ENCODE data around the gene CACNA2D3. TPM values are rescaled to one million over a fixed set of nuclear protein-coding genes. Genes with fewer than 3 reads are reported as not detected.

CACNA2D3 gene
- total RNA-seq, 6 donors from 2014 or later, result 2.9 to 16.8 (median 4.9) TPM

DNA sequence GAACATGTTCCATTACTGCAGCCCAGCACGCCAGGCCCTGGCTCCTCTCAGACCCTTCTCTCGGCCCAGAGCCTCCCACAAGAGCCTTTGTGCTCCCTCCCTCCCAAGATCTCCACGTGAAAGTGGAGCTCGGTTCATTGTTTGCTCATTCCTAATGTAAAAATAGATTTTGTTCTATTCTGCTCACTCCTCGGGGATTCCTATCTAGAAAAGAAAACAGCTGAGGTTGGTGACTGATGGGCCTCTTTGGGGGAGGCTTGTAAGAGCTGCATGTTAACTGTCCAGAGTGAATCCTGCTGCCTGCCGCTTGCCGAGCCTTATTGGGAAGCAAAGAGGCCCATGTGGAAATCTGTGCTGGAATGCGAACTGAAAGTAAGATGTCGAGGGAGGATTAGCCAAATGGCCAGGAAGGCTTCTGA lies 538.4 kb downstream of the CACNA2D3 start:
- no peak overlapping the region for H3K27ac ChIP-seq
- no peaks in the 10 kb centered on the region for H3K9me3 ChIP-seq
- 67 to 71% methylated on average over 9 of the region's 9 CpGs for WGBS, 2 donors
- no peaks in the 10 kb centered on the region for H3K36me3 ChIP-seq
- ATAC-seq (ENCODE audit: low FRiP score in 2 of 2) (peak in 1 of 2 donors; percentile 67), DNase-seq (no peak)
- H3K4me1 ChIP-seq, result no peaks in the 10 kb centered on the region
- H3K27me3 ChIP-seq, result no peaks in the 10 kb centered on the region
- TF ChIP-seq EP300 (IDR thresholded peaks at IDR 0.05), result no peak
- no peak for TF ChIP-seq POLR2A (IDR thresholded peaks at IDR 0.05)
- TF ChIP-seq POLR2AphosphoS5 (IDR thresholded peaks at IDR 0.05), result no peak
- TF ChIP-seq, protein P1, sequence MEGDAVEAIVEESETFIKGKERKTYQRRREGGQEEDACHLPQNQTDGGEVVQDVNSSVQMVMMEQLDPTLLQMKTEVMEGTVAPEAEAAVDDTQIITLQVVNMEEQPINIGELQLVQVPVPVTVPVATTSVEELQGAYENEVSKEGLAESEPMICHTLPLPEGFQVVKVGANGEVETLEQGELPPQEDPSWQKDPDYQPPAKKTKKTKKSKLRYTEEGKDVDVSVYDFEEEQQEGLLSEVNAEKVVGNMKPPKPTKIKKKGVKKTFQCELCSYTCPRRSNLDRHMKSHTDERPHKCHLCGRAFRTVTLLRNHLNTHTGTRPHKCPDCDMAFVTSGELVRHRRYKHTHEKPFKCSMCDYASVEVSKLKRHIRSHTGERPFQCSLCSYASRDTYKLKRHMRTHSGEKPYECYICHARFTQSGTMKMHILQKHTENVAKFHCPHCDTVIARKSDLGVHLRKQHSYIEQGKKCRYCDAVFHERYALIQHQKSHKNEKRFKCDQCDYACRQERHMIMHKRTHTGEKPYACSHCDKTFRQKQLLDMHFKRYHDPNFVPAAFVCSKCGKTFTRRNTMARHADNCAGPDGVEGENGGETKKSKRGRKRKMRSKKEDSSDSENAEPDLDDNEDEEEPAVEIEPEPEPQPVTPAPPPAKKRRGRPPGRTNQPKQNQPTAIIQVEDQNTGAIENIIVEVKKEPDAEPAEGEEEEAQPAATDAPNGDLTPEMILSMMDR (IDR thresholded peaks at IDR 0.05), result no peak
- H3K4me3 ChIP-seq, result no peak overlapping the region

GRCh38 chr3:54661151-54661550 lies 538.8 kb downstream of the CACNA2D3 start:
- no peak for DNase-seq
- TF ChIP-seq, protein P1 (IDR thresholded peaks at IDR 0.05), result no peak
- no peak for TF ChIP-seq POLR2AphosphoS5 (IDR thresholded peaks at IDR 0.05)
- TF ChIP-seq POLR2A (IDR thresholded peaks at IDR 0.05), result no peak
- no peak for TF ChIP-seq EP300 (IDR thresholded peaks at IDR 0.05)
- H3K27ac ChIP-seq, result no peak overlapping the region
- WGBS, 2 donors, result 81 to 84% methylated on average over 3 of the region's 3 CpGs
- ATAC-seq (ENCODE audit: low FRiP score in 2 of 2), result no peak
- no peaks in the 10 kb centered on the region for H3K36me3 ChIP-seq
- H3K27me3 ChIP-seq, result no peaks in the 10 kb centered on the region
- no peaks in the 10 kb centered on the region for H3K9me3 ChIP-seq
- no peak overlapping the region for H3K4me3 ChIP-seq
- no peaks in the 10 kb centered on the region for H3K4me1 ChIP-seq

- H3K9me3 ChIP-seq, result no peaks in the 10 kb centered on the region
Measured at GRCh38 chr3:54663501-54664011, 541.2 kb downstream of the CACNA2D3 start.

GRCh38 chr3:54665016-54665600 lies 542.8 kb downstream of the CACNA2D3 start:
- no peak for ATAC-seq (ENCODE audit: low FRiP score in 2 of 2)
- H3K4me3 ChIP-seq, result no peak overlapping the region
- H3K9me3 ChIP-seq, result no peaks in the 10 kb centered on the region
- no peak overlapping the region for H3K27ac ChIP-seq
- no peaks in the 10 kb centered on the region for H3K4me1 ChIP-seq
- TF ChIP-seq EP300 (IDR thresholded peaks at IDR 0.05) (no peak), POLR2AphosphoS5 (IDR thresholded peaks at IDR 0.05) (no peak), POLR2A (IDR thresholded peaks at IDR 0.05) (no peak)
- TF ChIP-seq, protein P1 (IDR thresholded peaks at IDR 0.05), result no peak
- DNase-seq, result no peak
- no peaks in the 10 kb centered on the region for H3K36me3 ChIP-seq
- 89 to 94% methylated on average over 8 of the region's 8 CpGs for WGBS, 2 donors
- no peaks in the 10 kb centered on the region for H3K27me3 ChIP-seq

More at GRCh38 chr3:54663501-54664011, 541.2 kb downstream of the CACNA2D3 start:
- no peaks in the 10 kb centered on the region for H3K27me3 ChIP-seq
- WGBS, 2 donors, result 82 to 87% methylated on average over 4 of the region's 4 CpGs
- H3K36me3 ChIP-seq, result no peaks in the 10 kb centered on the region
- H3K4me1 ChIP-seq, result no peaks in the 10 kb centered on the region
- TF ChIP-seq POLR2AphosphoS5 (IDR thresholded peaks at IDR 0.05) (no peak), POLR2A (IDR thresholded peaks at IDR 0.05) (no peak), EP300 (IDR thresholded peaks at IDR 0.05) (no peak)
- TF ChIP-seq, protein P1 (IDR thresholded peaks at IDR 0.05), result no peak
- ATAC-seq (ENCODE audit: low FRiP score in 2 of 2), result no peak
- DNase-seq, result no peak
- H3K4me3 ChIP-seq, result no peak overlapping the region
- H3K27ac ChIP-seq, result no peak overlapping the region

DNA sequence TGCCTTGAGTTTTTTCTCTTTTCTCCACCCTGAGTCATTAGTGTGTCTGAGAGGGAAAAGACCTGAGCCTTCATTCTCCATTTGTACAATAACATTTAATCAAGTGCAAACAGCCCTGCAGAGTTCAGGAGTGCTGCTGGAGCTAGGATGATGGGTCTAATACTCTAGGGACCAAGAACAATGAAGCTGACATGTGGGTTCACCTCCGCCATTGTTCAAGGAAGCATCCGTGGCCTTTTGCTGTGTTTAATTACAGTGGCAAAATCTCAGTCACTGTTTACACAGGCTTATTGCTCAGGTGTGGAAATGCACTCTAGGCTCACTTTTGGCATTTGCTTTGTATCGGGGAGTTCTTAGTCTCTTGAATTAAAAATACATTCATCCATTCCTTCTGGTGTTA lies 545.9 kb downstream of the CACNA2D3 start:
- Histone ChIP-seq H3K36me3 (no peaks in the 10 kb centered on the region), H3K27ac (no peak overlapping the region), H3K27me3 (no peaks in the 10 kb centered on the region), H3K4me1 (peaks cover 0 to 6% (median 0%) of the 10 kb centered on the region in 4 donors), H3K4me3 (no peak overlapping the region), H3K9me3 (no peaks in the 10 kb centered on the region)
- no peak for DNase-seq
- WGBS, 2 donors, result 69 to 71% methylated on average over 3 of the region's 3 CpGs
- no peak for ATAC-seq (ENCODE audit: low FRiP score in 2 of 2)
- no peak for TF ChIP-seq POLR2AphosphoS5 (IDR thresholded peaks at IDR 0.05)
- TF ChIP-seq, protein P1 (IDR thresholded peaks at IDR 0.05), result no peak

Measured in upper lobe of left lung (tissue), 6 donors.